HG02885 (cell line): ENCODE results near the gene CEACAM4.
"Not testable (repeated sequence)": the region's sequence is repeated elsewhere in the genome, so short reads cannot be mapped to it uniquely, and the experiment has no call there.

ENCODE experiments used
- ATAC-seq: cut with Tn5 transposase; IDR thresholded peaks from one replicate; pipeline ENCODE4 v1.9.1; 2021; ENCODE audit warnings: mild to moderate bottlenecking; ENCODE audit not compliant: unreplicated experiment, poor library complexity

Gene CEACAM4

GRCh38 chr19:41626877-41627276, at the start of gene CEACAM4:
TSS of gene CEACAM4 (minus strand) at chr19:41627074. CDS start at chr19:41626963, 111 bp downstream.
- ATAC-seq: no peak

- no peak for ATAC-seq
Observed at GRCh38 chr19:41671486-41671885, 44.6 kb upstream of the CEACAM4 start.

GRCh38 chr19:41670755-41671154, 43.9 kb upstream of the CEACAM4 start:
- no peak for ATAC-seq

- no peak for ATAC-seq
Observed at GRCh38 chr19:41668315-41668714, 41.4 kb upstream of the CEACAM4 start.

GRCh38 chr19:41666075-41666474, 39.2 kb upstream of the CEACAM4 start:
- no peak for ATAC-seq

- ATAC-seq: no peak
Observed at GRCh38 chr19:41657157-41657556, 30.3 kb upstream of the CEACAM4 start.

GRCh38 chr19:41656756-41657155, 29.9 kb upstream of the CEACAM4 start:
- not testable (repeated sequence) for ATAC-seq

GRCh38 chr19:41652250-41652649, 25.4 kb upstream of the CEACAM4 start:
- ATAC-seq: no peak

GRCh38 chr19:41649827-41650226, 23.0 kb upstream of the CEACAM4 start:
- ATAC-seq: no peak

- ATAC-seq: no peak
Observed at GRCh38 chr19:41646589-41647204, 19.8 kb upstream of the CEACAM4 start.

GRCh38 chr19:41641879-41642485, 15.1 kb upstream of the CEACAM4 start:
- ATAC-seq: no peak

- no peak for ATAC-seq
Observed at GRCh38 chr19:41638641-41639081, 11.8 kb upstream of the CEACAM4 start.

- no peak for ATAC-seq
Observed at GRCh38 chr19:41637484-41637883, 10.6 kb upstream of the CEACAM4 start.

GRCh38 chr19:41627966-41628675, 1.2 kb upstream of the CEACAM4 start:
- ATAC-seq: no peak

- ATAC-seq: no peak
Observed at GRCh38 chr19:41626278-41626677, 596 bp downstream of the CEACAM4 start.

GRCh38 chr19:41624937-41625336, 1.9 kb downstream of the CEACAM4 start:
- ATAC-seq: no peak

- ATAC-seq: no peak
Observed at GRCh38 chr19:41624515-41624914, 2.4 kb downstream of the CEACAM4 start.

GRCh38 chr19:41623360-41623759, 3.5 kb downstream of the CEACAM4 start:
- ATAC-seq: no peak

- ATAC-seq: no peak
Observed at GRCh38 chr19:41621654-41622053, 5.2 kb downstream of the CEACAM4 start.

GRCh38 chr19:41621226-41621625, 5.6 kb downstream of the CEACAM4 start:
- ATAC-seq: no peak

GRCh38 chr19:41620171-41620570, 6.7 kb downstream of the CEACAM4 start:
- ATAC-seq: no peak
